ENCODE measurements around the gene AP4S1. TPM values are rescaled to one million over a fixed set of nuclear protein-coding genes. Genes with fewer than 3 reads are reported as not detected.
"Not testable (repeated sequence)": the region's sequence is repeated elsewhere in the genome, so short reads cannot be mapped to it uniquely, and the experiment has no call there.

Gene AP4S1
- total RNA-seq, 2 donors from 2014 or later: 4.3 to 5.9 TPM

- H3K36me3 Mint-ChIP-seq (ENCODE audit: low read depth): peaks cover 45% of the 10 kb centered on the region
- no peak overlapping the region for H3K27ac Mint-ChIP-seq
- H3K27me3 Mint-ChIP-seq: no peaks in the 10 kb centered on the region
- no peaks in the 10 kb centered on the region for H3K9me3 Mint-ChIP-seq
- H3K4me1 Mint-ChIP-seq: peaks cover 24% of the 10 kb centered on the region
- no peak overlapping the region for H3K4me3 Mint-ChIP-seq
- ATAC-seq (replicated peaks): no peak
Observed at GRCh38 chr14:30998100-30998706, 27.2 kb upstream of the AP4S1 start.

- no peak for ATAC-seq (replicated peaks)
- Mint-ChIP-seq H3K36me3 (ENCODE audit: low read depth) (peaks cover 45% of the 10 kb centered on the region), H3K4me3 (no peak overlapping the region), H3K9me3 (no peaks in the 10 kb centered on the region), H3K27me3 (no peaks in the 10 kb centered on the region), H3K4me1 (peaks cover 24% of the 10 kb centered on the region), H3K27ac (no peak overlapping the region)
Observed at GRCh38 chr14:30999038-30999773, 26.2 kb upstream of the AP4S1 start.

GRCh38 chr14:31000629-31001338 lies 24.7 kb upstream of the AP4S1 start:
- no peaks in the 10 kb centered on the region for H3K9me3 Mint-ChIP-seq
- H3K27me3 Mint-ChIP-seq: no peaks in the 10 kb centered on the region
- no peak for ATAC-seq (replicated peaks)
- peaks cover 58% of the 10 kb centered on the region for H3K36me3 Mint-ChIP-seq (ENCODE audit: low read depth)
- no peak overlapping the region for H3K4me3 Mint-ChIP-seq
- H3K4me1 Mint-ChIP-seq: peaks cover 11% of the 10 kb centered on the region
- no peak overlapping the region for H3K27ac Mint-ChIP-seq

GRCh38 chr14:31001339-31001658 lies 24.1 kb upstream of the AP4S1 start:
- no peak overlapping the region for H3K4me3 Mint-ChIP-seq
- H3K4me1 Mint-ChIP-seq: peaks cover 11% of the 10 kb centered on the region
- peaks cover 63% of the 10 kb centered on the region for H3K36me3 Mint-ChIP-seq (ENCODE audit: low read depth)
- H3K9me3 Mint-ChIP-seq: no peaks in the 10 kb centered on the region
- no peak overlapping the region for H3K27ac Mint-ChIP-seq
- no peak for ATAC-seq (replicated peaks)
- H3K27me3 Mint-ChIP-seq: no peaks in the 10 kb centered on the region

GRCh38 chr14:31003284-31003683 lies 22.2 kb upstream of the AP4S1 start:
- Mint-ChIP-seq H3K4me3 (no peak overlapping the region), H3K27me3 (no peaks in the 10 kb centered on the region), H3K9me3 (no peaks in the 10 kb centered on the region), H3K4me1 (peaks cover 11% of the 10 kb centered on the region), H3K36me3 (ENCODE audit: low read depth) (peaks cover 74% of the 10 kb centered on the region), H3K27ac (no peak overlapping the region)
- no peak for ATAC-seq (replicated peaks)

GRCh38 chr14:31004007-31004406 lies 21.4 kb upstream of the AP4S1 start:
- ATAC-seq (replicated peaks); H3K27me3 Mint-ChIP-seq; H3K9me3 Mint-ChIP-seq; H3K4me3 Mint-ChIP-seq; H3K27ac Mint-ChIP-seq: not testable (repeated sequence)
- Mint-ChIP-seq H3K4me1 (peaks cover 11% of the 10 kb centered on the region), H3K36me3 (ENCODE audit: low read depth) (peaks cover 67% of the 10 kb centered on the region)

GRCh38 chr14:31006703-31007102 lies 18.7 kb upstream of the AP4S1 start:
- H3K36me3 Mint-ChIP-seq (ENCODE audit: low read depth): peaks cover 40% of the 10 kb centered on the region
- no peaks in the 10 kb centered on the region for H3K9me3 Mint-ChIP-seq
- no peak for ATAC-seq (replicated peaks)
- H3K4me3 Mint-ChIP-seq: no peak overlapping the region
- H3K27ac Mint-ChIP-seq: peak overlapping the region; percentile 17
- peaks cover 6% of the 10 kb centered on the region for H3K4me1 Mint-ChIP-seq
- H3K27me3 Mint-ChIP-seq: no peaks in the 10 kb centered on the region

GRCh38 chr14:31009836-31010574 lies 15.4 kb upstream of the AP4S1 start:
- Mint-ChIP-seq H3K36me3 (ENCODE audit: low read depth) (peaks cover 40% of the 10 kb centered on the region), H3K9me3 (no peaks in the 10 kb centered on the region), H3K27me3 (no peaks in the 10 kb centered on the region), H3K27ac (no peak overlapping the region), H3K4me3 (no peak overlapping the region), H3K4me1 (no peaks in the 10 kb centered on the region)
- ATAC-seq (replicated peaks): no peak

GRCh38 chr14:31010935-31011334 lies 14.5 kb upstream of the AP4S1 start:
- H3K4me3 Mint-ChIP-seq: no peak overlapping the region
- ATAC-seq (replicated peaks): no peak
- peaks cover 31% of the 10 kb centered on the region for H3K36me3 Mint-ChIP-seq (ENCODE audit: low read depth)
- H3K27ac Mint-ChIP-seq: no peak overlapping the region
- H3K4me1 Mint-ChIP-seq: peaks cover 4% of the 10 kb centered on the region
- no peaks in the 10 kb centered on the region for H3K9me3 Mint-ChIP-seq
- no peaks in the 10 kb centered on the region for H3K27me3 Mint-ChIP-seq

GRCh38 chr14:31013841-31014240 lies 11.6 kb upstream of the AP4S1 start:
- ATAC-seq (replicated peaks): no peak
- Mint-ChIP-seq H3K36me3 (ENCODE audit: low read depth) (peaks cover 28% of the 10 kb centered on the region), H3K4me3 (no peak overlapping the region), H3K27me3 (no peaks in the 10 kb centered on the region), H3K4me1 (peaks cover 11% of the 10 kb centered on the region), H3K9me3 (no peaks in the 10 kb centered on the region), H3K27ac (no peak overlapping the region)

- no peaks in the 10 kb centered on the region for H3K9me3 Mint-ChIP-seq
Observed at GRCh38 chr14:31018057-31018645, 7.3 kb upstream of the AP4S1 start.

GRCh38 chr14:31020834-31021575 lies 4.4 kb upstream of the AP4S1 start:
- no peaks in the 10 kb centered on the region for H3K27me3 Mint-ChIP-seq
- ATAC-seq (replicated peaks): no peak
- no peaks in the 10 kb centered on the region for H3K9me3 Mint-ChIP-seq
- H3K27ac Mint-ChIP-seq: peak overlapping the region; percentile 20
- H3K36me3 Mint-ChIP-seq (ENCODE audit: low read depth): peaks cover 48% of the 10 kb centered on the region
- no peak overlapping the region for H3K4me3 Mint-ChIP-seq
- peaks cover 34% of the 10 kb centered on the region for H3K4me1 Mint-ChIP-seq

More at GRCh38 chr14:31018057-31018645, 7.3 kb upstream of the AP4S1 start:
- ATAC-seq (replicated peaks): no peak
- no peak overlapping the region for H3K27ac Mint-ChIP-seq
- no peaks in the 10 kb centered on the region for H3K27me3 Mint-ChIP-seq
- no peak overlapping the region for H3K4me3 Mint-ChIP-seq
- H3K4me1 Mint-ChIP-seq: peaks cover 22% of the 10 kb centered on the region
- peaks cover 37% of the 10 kb centered on the region for H3K36me3 Mint-ChIP-seq (ENCODE audit: low read depth)

- peaks cover 30% of the 10 kb centered on the region for H3K4me1 Mint-ChIP-seq
- no peaks in the 10 kb centered on the region for H3K9me3 Mint-ChIP-seq
- no peaks in the 10 kb centered on the region for H3K27me3 Mint-ChIP-seq
- H3K27ac Mint-ChIP-seq: peak overlapping the region; percentile 20
- no peak overlapping the region for H3K4me3 Mint-ChIP-seq
- ATAC-seq (replicated peaks): no peak
- peaks cover 49% of the 10 kb centered on the region for H3K36me3 Mint-ChIP-seq (ENCODE audit: low read depth)
Observed at GRCh38 chr14:31021576-31021949, 3.9 kb upstream of the AP4S1 start.

GRCh38 chr14:31022386-31022785 lies 3.1 kb upstream of the AP4S1 start:
- H3K4me1 Mint-ChIP-seq: peaks cover 30% of the 10 kb centered on the region
- H3K27me3 Mint-ChIP-seq: no peaks in the 10 kb centered on the region
- no peak overlapping the region for H3K4me3 Mint-ChIP-seq
- no peaks in the 10 kb centered on the region for H3K9me3 Mint-ChIP-seq
- no peak overlapping the region for H3K27ac Mint-ChIP-seq
- H3K36me3 Mint-ChIP-seq (ENCODE audit: low read depth): peaks cover 53% of the 10 kb centered on the region
- no peak for ATAC-seq (replicated peaks)
